AG10803 (cell line): ENCODE data around the gene SLC26A2.

Source experiments
- DNase-seq: peaks from one replicate; pipeline ENCODE4 v3.0.0; 2010; ENCODE audit warnings: low read depth
- H3K4me3 ChIP-seq: 2 replicates; pipeline ENCODE4 v1.5.1; 2011; ENCODE audit warnings: mild to moderate bottlenecking, low read length, control low read depth
- TF ChIP-seq, protein P1 (sequence below): conservative IDR thresholded peaks from 2 replicates; pipeline ENCODE4 v1.5.1; 2011; ENCODE audit warnings: mild to moderate bottlenecking, low read length, control low read depth, inconsistent platforms

Gene SLC26A2

DNA sequence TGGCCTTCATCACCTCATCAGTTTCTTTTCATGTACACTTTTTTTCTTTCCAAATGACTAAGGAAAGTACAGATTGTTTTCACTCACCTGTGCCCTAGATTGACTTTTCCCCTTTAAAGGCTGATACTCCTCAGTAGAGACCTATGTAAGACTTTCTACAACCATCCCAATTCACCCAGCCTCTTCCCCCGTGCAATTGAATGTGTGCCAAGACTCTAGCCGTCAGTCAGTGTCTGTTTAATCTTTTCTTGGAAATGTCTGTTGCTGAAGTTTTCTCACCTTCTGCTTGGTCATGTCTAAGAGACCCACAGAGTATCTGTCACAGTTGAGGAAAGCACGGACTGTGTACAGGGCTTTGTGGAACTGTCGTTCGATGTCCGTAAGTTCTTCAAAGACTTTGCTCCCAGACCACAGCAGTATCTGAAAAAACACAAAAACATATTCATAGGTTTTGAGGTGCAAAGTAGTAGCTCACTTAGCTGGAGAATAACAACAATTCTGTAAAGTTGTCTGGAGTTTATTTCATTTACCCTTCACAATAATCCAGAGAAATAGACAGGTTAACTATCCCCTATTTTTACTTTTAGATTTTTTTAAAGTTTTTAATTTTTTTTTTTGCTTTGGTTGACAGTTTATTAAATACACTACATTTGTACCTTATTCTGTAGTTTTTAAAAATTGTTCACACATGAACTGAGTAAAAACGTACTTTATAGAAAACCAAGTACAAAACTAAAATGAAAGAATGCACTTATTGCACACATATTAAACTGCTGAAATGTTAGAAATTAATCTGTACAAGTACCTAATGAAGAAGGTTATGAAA lies 29.6 kb upstream of the SLC26A2 start:
- no peak for DNase-seq
- no peak overlapping the region for H3K4me3 ChIP-seq
- TF ChIP-seq, protein P1, sequence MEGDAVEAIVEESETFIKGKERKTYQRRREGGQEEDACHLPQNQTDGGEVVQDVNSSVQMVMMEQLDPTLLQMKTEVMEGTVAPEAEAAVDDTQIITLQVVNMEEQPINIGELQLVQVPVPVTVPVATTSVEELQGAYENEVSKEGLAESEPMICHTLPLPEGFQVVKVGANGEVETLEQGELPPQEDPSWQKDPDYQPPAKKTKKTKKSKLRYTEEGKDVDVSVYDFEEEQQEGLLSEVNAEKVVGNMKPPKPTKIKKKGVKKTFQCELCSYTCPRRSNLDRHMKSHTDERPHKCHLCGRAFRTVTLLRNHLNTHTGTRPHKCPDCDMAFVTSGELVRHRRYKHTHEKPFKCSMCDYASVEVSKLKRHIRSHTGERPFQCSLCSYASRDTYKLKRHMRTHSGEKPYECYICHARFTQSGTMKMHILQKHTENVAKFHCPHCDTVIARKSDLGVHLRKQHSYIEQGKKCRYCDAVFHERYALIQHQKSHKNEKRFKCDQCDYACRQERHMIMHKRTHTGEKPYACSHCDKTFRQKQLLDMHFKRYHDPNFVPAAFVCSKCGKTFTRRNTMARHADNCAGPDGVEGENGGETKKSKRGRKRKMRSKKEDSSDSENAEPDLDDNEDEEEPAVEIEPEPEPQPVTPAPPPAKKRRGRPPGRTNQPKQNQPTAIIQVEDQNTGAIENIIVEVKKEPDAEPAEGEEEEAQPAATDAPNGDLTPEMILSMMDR, result no peak

DNA sequence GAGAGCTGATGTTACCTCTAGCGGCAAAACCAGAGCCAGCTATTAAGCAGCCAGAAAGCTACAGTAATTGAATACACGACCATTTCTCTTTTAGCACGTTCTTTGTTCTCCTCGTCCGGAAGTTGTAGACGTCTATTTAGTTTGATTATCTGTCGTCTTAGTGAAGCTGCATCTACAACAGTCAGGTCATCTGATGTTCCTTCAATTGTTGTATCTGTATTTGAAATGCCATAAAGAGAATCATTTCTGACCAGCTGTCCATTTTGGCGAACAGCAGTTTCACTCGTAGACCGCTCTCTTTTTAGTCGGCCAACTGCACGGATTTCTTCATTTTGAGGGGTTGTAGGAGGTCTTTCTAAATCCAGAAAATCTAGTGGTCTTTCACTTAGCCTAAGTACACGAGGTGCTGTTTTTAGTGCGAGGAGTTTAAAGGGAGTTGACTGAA lies 28.5 kb upstream of the SLC26A2 start:
- no peak overlapping the region for H3K4me3 ChIP-seq
- TF ChIP-seq, protein P1, result no peak
- DNase-seq, result no peak

DNA sequence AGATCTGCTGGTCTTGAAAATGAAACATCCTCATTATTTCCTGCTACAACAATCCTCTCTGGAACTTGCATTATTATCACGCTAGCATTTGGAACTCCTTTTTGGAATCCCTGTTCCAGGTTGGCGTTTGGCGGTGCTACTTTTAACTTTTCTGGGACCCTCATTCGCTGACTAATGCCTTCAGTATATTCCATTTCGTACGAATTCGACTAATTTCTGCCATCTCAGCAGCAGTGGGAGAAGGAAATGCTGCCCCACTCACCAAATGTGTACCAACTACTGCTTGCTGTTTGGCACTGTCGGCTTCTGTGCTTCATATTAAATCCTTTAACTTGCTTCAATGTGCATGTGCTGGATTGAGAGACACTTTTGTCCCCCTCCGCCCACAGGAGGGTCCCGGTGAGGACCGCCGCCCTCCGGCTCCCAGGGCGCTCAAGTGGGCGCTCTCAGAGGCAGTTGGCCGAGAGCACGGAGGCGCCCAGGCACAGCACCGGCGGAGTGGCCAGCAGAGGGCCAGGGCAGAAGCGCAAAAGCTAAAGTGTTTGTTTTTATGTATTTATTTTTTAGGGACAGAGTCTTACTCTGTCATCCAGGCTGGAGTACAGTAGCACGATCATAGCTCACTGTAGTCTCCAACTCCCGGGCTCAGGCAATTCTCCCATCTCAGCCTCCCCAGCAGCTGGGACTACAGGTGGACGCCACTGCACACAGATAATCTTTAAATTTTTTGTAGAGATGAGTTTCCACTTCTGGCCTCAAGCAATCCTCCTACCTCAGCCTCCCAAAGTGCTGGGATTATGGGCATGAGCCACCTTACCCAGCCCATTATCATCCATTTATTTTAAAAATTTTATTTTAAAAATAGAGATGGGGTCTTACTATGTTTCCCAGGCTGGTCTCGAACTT lies 27.9 kb upstream of the SLC26A2 start:
- H3K4me3 ChIP-seq, result no peak overlapping the region
- TF ChIP-seq, protein P1, result peak; percentile 38

DNA sequence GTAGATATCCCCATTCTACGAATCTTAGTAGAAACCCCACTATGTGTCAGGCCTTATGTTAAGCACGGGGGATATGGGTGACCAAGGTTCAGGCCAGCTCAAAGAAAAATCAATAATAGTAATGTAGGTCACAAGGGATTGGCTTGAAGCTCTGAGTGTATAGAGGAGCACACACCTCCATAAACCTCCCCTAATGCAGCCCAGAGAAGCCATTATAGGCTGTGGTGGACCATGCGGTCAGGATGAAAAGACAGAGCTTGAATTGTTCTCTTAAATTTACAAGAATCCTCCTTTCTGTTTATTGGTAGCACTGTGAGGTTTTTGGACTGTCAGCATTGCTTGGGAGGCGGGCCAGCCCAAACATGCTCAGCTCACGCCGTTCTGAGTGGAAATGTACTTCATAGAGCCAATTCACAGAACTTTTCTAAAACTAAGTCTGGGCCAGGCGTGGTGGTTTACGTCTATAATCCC lies 25.1 kb upstream of the SLC26A2 start:
- TF ChIP-seq, protein P1, result no peak
- no peak for DNase-seq
- no peak overlapping the region for H3K4me3 ChIP-seq

More for the DNA sequence above, 27.9 kb upstream of the SLC26A2 start:
- DNase-seq, result no peak

DNA sequence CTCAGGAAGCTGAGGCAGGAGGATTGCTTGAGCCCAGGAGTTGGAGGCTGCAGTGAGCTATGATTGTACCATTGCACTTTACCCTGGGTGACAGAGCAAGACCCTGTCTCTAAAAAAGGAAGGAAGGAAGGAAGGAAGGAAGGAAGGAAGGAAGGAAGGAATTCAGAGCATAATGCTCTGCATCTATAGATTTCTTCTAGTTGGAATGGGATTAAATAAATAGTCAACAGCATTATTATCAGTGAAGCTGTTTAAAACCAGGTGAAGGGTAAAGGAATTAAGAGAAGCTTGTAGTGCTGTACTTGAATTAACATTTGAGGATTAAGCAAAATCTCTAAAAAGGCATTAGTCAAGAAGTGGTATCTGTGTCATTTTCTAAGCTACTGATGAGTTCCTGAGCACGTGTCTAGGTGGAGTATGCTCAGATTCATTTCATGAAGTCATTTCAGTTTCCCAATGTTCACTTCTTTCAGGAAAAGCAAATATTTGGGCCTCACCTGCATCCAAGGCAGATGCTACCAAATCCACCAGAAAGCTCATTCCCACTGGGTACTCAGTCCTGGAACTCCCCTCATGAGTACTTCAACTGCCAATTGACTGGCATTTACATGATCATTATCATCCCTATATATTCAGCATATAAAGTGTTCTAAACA lies 24.4 kb upstream of the SLC26A2 start:
- DNase-seq, result no peak
- H3K4me3 ChIP-seq, result no peak overlapping the region
- TF ChIP-seq, protein P1, result no peak

DNA sequence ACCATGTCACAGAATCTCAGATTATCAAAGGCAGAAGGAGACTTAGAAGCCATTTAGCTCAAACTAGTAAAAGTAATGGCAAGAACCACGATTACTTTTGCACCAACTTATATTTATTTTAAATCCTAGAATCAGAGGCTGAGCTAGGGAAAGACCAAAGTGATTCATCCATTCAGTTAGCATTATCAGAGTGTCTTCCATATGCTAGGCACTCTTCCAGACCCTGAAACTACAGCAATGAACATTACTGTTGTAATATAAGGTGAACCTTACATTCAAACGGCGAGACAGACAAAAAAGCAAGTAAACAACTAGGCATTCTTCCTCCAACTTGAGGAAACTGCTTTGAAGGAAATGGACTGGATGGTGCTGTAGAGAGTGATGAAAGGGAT lies 23.9 kb upstream of the SLC26A2 start:
- DNase-seq, result no peak
- no peak overlapping the region for H3K4me3 ChIP-seq
- TF ChIP-seq, protein P1, result no peak
